HG02852 (cell line): Measurements from ENCODE around the gene CA4.

Experiments
- ATAC-seq: cut with Tn5 transposase; IDR thresholded peaks from one replicate; pipeline ENCODE4 v1.9.1; 2021; ENCODE audit warnings: mild to moderate bottlenecking, moderate library complexity; ENCODE audit not compliant: unreplicated experiment

Gene CA4

GRCh38 chr17:60129164-60129563 is 20.6 kb upstream of the CA4 start:
- no peak for ATAC-seq

DNA sequence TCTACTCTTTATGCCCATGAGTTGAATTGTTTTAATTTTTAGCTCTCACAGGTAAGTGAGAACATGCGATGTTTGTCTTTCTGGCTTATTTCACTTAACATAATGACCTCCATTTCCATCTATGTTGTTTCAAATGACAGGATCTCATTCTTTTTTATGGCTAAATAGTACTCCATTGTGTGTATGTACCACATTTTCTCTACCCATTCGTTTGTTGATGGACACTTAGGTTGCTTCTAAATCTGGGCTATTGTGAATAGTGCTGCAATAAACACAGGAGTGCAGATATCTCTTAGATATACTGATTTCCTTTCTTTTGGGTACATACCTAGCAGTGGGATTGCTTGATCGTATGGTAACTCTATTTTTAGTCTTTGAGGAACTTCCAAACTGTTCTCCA is 19.3 kb upstream of the CA4 start:
- no peak for ATAC-seq

DNA sequence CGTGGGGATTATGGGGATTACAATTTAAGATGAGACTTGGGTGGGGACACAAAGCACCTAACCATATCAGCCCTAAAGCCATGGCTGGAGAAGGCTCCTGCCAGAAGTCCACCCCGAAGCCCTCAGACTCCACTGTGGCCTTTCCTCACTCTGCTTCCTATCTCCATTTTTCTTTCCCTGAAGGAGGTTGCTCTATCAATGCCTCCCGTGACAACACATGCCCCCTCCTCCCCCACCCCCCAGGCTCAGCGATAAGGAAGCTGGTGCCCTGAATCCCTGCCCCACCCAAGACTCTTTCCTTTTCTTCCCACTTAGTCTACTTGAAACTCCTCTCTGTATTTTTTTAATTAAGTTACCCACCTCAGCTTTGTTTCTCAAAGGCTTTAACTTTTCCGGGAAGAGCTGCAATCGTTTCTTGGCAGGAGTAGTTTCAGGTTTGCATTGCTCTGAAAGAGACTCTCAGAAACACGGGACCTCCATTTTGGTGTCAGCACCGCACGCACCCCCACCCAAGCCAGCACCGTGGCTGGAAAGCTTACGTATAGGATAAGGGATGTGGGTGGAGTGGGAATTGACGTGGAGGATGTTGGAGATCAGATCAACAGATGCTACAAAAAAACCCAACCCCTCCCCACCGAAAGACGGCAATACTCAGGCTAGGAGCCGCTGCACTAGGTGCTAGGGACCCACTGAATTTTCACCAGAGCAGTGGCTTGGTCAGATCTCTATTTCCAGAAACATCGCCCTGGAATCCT is 15.2 kb upstream of the CA4 start:
- peak; percentile 16 for ATAC-seq

DNA sequence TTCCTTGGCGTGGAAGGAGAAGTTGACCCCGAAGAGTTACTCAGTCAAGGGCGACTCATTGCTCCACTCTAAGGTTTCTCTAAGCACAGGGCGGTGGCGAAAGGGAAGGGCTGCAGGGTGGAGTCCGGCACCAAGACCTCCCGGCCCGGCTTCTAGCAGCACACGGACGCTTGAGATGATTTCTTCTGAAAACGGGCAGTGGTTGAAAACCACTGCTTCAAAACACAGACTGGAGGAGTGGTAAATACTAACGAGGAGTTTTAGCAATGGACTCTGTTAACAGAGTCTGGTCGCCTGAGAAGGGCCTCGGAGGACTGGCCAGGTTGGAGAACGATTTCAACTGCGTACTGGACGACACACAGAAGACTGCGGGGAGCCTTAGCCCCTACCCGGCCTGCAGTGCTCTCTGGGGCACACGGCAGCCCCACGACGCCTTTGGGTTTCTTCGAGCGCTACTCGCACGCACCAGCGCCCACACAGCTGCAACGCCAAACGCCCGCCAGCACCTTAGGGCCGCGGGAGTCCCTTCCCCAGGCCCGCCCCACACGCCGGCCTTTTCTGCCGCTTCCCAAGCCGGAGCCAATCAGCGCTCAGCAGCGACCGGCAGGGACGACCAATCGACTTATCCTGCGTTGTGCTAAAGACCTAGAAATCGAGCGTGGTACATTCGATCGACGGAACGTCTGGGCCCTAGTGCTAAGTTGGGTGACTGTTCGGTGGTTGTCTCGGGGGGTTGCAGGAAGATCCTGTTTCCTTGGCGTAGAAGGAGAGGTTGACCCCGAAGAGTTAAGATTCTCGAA is 14.4 kb upstream of the CA4 start:
- peak; percentile 89 for ATAC-seq

DNA sequence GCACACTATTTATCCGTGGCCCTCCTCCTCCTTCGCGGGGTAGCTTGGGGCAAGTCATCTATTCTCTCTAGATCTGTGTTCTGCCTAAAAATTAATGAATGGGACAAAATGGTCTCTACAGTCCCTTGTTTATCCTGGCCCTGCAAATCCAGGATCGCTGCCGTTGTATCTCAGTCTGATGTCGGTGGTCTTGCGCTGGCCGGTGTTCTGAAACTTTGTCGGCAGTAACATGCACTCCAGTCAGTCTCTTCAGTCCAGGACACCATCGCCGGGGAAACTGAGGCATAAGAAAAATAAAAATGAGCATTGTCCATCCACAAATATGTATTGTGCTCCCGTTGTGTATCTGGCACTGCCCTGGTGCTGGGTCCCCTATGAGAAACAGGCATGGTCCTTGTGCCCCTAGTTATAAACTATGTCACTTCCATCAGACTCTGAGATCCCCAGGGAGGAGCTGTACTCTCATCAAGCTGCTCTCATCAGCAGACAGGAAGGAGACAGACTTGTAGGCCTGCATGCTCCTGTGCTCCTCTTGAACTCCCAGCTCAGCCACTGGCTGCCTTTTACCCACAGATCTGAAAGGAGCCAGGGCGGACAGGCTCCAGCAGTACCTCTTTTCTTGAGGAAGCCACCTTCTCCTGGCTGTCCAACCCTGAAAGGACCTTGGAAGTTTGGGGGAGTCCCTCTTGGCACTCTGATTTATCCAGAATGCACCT is 13.7 kb upstream of the CA4 start:
- ATAC-seq = no peak

DNA sequence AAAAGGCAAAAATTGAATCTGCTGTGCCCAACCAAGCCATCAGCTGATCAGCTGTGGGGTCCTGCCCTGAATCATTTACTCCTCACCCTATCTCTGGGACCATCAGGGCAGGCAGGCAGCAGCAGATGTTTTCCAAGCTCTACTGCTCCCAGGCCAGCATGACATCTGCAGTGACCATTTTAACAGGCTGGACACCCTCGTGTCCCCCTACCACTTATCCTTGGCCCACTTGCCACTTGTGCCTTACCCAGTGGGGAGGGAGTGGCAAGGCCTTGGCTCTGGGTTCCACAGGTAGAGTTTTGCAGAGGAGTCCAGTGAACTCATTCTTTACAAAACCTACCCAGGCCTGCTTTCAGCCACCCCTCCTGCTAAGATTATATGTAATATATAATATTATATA is 12.0 kb upstream of the CA4 start:
- no peak for ATAC-seq

DNA sequence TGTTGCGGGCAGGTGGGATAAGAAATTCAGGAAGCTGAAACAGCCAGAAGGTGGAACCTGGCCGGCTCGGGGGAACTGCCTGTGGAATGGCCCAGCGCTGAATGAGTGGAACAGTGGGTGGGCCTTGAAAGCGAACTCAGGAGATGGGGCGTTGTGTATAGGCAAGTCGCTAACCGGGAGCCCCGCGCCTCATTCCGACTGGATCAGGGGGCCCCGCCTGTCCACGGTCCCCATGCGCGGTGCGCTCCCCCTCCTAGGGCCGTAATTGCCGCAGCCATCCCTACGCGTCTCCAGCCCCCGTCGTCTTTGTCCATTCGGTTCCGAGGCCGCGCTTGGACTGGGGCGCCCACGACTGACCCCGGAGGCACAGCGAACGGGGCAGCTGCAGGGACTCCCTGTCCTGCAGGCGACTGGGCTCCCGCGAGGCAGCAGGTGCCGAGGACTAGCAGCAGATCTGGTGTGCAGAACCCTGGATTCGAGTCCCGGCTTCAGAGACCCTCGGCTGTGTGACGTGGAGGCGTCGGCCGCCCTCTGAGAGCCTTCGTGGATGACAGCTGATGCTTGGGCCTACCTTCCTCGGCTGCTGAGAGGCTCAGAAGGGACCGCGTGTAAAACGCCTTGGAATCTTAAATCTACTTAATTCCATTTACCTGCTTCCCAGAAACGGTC is 10.9 kb upstream of the CA4 start:
- no peak for ATAC-seq

DNA sequence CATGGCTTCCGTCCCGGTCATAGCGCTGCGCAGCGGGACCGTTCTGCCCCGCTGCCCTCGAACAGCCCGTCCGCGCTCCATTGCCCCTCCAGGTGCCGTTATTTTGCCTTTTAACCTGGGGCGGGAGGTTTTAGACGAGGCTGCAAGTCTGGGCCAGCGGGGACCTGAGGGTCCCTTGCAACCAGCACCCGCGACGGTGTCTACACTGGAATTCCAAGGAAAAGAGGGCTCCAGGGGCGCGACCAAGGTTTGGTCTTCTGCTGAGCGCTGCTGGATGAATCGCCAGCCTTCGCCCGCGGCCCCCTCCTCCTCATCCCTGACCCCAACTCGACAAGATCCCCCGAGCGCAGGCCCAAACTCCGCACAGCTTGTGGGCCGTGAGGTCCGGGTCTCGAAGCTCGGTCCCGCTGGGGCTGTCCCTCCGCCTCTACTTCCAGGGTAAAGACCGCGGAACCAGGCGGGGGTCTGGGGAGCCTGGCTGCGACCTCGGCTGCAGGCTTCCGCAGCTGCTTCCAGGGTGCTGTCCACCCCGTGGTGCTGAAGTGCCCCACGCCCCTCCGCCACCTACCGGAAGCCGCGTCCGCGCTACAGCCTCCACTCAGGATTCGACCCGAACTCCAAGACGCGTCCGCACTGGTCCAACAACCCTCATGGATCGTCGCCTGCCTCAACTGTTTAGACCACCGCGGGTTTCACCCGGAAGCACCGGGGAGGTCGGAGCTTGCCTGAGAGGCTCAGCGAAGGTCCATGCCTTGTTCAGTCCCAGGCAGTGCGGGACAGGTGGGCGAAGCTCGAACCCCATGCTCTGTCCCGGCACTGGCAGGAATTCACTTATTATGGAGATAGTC is 10.1 kb upstream of the CA4 start:
- no peak for ATAC-seq

GRCh38 chr17:60141111-60142018 is 8.4 kb upstream of the CA4 start:
- ATAC-seq = no peak

- ATAC-seq = no peak
Observed at GRCh38 chr17:60142872-60143499, 6.8 kb upstream of the CA4 start.

DNA sequence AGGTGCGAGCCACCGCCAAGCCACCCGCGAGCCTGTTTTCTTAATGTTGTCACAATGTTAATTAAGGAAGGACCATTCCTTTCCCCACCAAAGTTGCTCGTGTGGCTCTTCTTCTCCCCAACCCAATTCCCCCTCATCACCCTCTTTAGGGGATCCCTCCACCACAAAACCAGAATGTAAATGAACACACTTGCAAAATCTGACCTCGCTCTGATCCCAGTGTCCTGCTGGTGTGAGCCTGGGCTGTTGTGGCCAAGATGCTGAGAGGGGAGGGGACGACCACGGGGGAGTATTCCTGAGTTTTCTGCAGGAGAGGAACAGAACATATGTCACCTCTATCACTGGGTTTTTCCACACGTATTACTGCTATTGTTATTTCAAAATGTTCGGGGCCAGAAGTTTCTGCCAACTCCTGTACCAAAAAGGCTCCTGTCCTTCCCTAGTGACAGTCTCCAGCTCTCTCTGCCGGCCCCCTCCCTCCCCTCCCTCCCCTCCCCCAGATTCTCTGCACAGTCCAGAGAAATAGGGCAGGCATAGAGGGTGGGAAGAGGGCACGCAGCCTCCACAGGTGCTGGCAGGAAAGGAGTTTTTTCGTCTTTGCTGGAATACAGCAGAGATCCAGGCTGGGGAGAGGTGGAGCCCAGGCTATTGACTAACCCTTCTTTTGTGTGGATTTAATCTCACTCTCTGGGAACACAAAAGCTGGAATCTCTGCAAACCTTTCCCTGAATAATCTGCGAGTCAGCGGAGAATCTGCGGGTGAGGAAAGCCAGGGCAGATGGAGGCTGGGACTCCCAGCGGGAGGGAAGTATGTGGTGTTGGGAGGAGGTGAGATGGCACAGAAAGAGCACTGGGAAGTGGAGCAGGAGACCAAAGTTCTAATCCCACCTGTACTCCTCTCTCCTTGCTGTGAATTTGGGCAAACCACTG is 4.5 kb upstream of the CA4 start:
- no peak for ATAC-seq

DNA sequence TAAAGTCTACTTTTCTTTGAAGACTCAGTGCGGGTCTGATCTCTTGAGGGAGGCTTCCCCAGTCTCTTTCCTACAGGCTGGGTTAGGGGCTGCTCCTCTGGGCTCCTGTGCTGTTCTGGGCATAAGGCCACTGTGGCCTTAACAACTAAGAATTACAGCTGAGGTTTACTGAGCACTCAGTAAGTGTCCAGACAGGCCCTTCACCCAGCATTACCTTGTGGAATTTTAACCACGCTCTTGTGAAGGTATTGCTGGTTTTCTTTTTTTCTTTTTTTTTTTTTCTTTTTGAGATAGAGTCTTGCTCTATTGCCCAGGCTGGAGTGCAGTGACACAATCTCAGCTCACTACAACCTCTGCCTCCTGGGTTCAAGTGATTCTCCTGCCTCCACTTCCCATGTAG is 3.6 kb upstream of the CA4 start:
- ATAC-seq = no peak

DNA sequence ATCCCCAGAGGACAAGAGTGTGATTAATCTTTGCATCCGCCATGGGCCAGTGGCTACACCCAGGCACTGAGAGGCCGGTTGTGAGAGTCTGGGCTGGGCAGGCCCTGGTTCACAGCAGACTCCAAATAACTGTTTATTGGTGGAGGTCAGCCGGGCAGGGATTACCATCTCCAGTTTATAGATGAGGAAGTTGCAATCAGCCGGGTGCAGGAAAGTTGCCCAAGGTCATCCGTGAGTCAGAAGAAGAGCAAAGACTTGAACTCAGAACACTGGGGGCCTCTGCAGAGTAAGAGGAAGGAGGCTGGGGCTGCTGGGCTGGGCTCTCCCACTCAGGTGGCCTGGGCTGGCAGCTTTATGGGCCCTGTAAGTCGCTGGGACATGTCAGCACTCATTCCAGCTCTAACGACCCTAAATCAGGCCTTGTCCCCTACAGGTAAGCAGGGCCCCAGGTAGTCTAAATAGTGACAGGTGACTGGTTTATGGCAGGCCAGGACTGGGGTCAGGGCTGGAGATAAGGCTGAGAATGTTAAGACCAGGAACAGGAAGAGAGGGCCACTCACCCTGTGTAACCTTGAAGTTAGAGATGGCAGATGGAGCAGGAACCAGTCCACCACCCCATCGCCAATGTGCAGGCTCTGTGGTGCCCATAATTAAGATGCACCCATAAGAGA is 2.1 kb upstream of the CA4 start:
- no peak for ATAC-seq

- ATAC-seq = no peak
Observed at GRCh38 chr17:60148373-60148772, 1.4 kb upstream of the CA4 start.

- no peak for ATAC-seq
Observed at GRCh38 chr17:60151355-60151754, 1.6 kb downstream of the CA4 start.

DNA sequence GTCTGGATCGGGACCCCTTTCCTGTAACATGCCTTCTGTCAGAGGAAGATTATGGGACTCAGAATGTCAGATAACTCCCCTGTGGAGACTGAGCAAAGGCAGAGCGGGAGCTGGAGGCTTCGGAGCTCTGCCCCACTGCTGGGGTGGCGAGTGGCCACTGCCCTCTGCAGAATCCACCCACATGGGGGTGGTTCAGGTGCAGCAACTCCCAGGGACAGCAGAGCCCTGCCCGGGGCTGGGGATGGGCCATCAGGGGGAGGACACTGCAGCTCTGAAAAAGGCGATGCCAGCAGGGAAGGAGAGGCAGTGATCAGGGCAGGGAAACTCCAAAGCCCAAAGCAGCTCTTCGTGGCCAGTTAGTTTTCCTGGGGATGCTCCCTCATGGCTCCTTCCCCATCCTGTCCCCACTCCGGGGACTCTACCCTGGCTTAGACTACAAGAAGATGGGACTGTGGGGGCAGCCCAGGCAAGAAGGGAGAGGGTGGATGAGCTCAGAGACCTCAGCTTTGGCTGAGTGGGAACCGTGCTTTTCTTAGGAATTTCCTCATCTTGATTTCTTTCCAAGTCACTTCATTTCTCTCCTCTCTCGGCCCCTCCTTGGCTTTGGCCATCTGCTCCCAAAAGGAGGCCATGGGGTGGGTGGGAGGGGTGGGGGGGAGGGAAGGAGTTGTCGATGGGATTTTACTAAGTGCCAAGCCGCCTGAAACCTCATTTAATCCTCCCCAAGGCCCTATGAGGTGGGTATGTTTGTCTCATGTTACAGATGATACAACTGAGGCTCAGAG is 4.0 kb downstream of the CA4 start:
- no peak for ATAC-seq
